Progenitor cell of endocrine pancreas (in vitro differentiated cells): Measurements from ENCODE around the gene FITM2. TPM values are rescaled to one million over a fixed set of nuclear protein-coding genes. Genes with fewer than 3 reads are reported as not detected.

Experiments
- DNase-seq: peaks from one replicate; pipeline ENCODE4 v3.0.0; 2021; ENCODE audit warnings: low spot score; ENCODE audit not compliant: unreplicated experiment
- H3K27ac Mint-ChIP-seq: 2 replicates; pipeline ENCODE4 v1.8.0; 2021; ENCODE audit warnings: mild to moderate bottlenecking, moderate library complexity, mixed read lengths
- H3K27me3 Mint-ChIP-seq: 2 replicates; pipeline ENCODE4 v1.8.0; 2021; ENCODE audit warnings: mixed read lengths
- H3K36me3 Mint-ChIP-seq: 2 replicates; pipeline ENCODE4 v1.8.0; 2022; ENCODE audit warnings: mixed read lengths; ENCODE audit not compliant: insufficient read depth
- H3K4me1 Mint-ChIP-seq: 2 replicates; pipeline ENCODE4 v1.8.0; 2021; ENCODE audit warnings: low read depth, mixed read lengths
- H3K4me3 Mint-ChIP-seq: 2 replicates; pipeline ENCODE4 v1.8.0; 2021; ENCODE audit warnings: low read depth, mild to moderate bottlenecking, moderate library complexity, mixed read lengths
- H3K9me3 Mint-ChIP-seq: 2 replicates; pipeline ENCODE4 v1.8.0; 2021; ENCODE audit warnings: low read depth, mixed read lengths
- CTCF ChIP-seq: fragments of 200-600 bp; sonication (generic); IDR thresholded peaks from one replicate; pipeline ENCODE4 v1.5.0; 2021; ENCODE audit warnings: antibody characterized with exemption, mild to moderate bottlenecking; ENCODE audit not compliant: unreplicated experiment
- total RNA-seq: library from RNA; stranded (reverse); gene quantifications from 2 replicates; pipeline ENCODE4 v1.2.1, GENCODE V29; 2021

The FITM2 gene
- total RNA-seq, 1 donor from 2014 or later = 4.3 TPM

GRCh38 chr20:44319839-44320422, 8.9 kb upstream of the FITM2 start:
- no peak overlapping the region for H3K27ac Mint-ChIP-seq
- H3K36me3 Mint-ChIP-seq = no peaks in the 10 kb centered on the region
- no peak for DNase-seq
- TF ChIP-seq CTCF = no peak
- no peaks in the 10 kb centered on the region for H3K9me3 Mint-ChIP-seq
- no peaks in the 10 kb centered on the region for H3K27me3 Mint-ChIP-seq
- no peak overlapping the region for H3K4me3 Mint-ChIP-seq
- H3K4me1 Mint-ChIP-seq = no peaks in the 10 kb centered on the region

GRCh38 chr20:44314870-44315269, 3.9 kb upstream of the FITM2 start:
- H3K4me3 Mint-ChIP-seq = no peak overlapping the region
- H3K27me3 Mint-ChIP-seq = peaks cover 3% of the 10 kb centered on the region
- no peak overlapping the region for H3K27ac Mint-ChIP-seq
- no peak for DNase-seq
- H3K9me3 Mint-ChIP-seq = no peaks in the 10 kb centered on the region
- H3K4me1 Mint-ChIP-seq = peaks cover 7% of the 10 kb centered on the region
- no peak for TF ChIP-seq CTCF
- no peaks in the 10 kb centered on the region for H3K36me3 Mint-ChIP-seq

GRCh38 chr20:44309763-44310663, 989 bp downstream of the FITM2 start:
- no peak for DNase-seq
- Mint-ChIP-seq H3K9me3 (no peaks in the 10 kb centered on the region), H3K36me3 (no peaks in the 10 kb centered on the region), H3K27ac (peak overlapping the region; percentile 19), H3K27me3 (peaks cover 3% of the 10 kb centered on the region), H3K4me1 (peaks cover 8% of the 10 kb centered on the region), H3K4me3 (peak overlapping the region; percentile 84)
- no peak for TF ChIP-seq CTCF

GRCh38 chr20:44306927-44307326, 4.1 kb downstream of the FITM2 start:
- H3K4me1 Mint-ChIP-seq = peaks cover 18% of the 10 kb centered on the region
- H3K36me3 Mint-ChIP-seq = no peaks in the 10 kb centered on the region
- no peak for TF ChIP-seq CTCF
- H3K4me3 Mint-ChIP-seq = no peak overlapping the region
- H3K27ac Mint-ChIP-seq = no peak overlapping the region
- no peak for DNase-seq
- H3K9me3 Mint-ChIP-seq = no peaks in the 10 kb centered on the region
- H3K27me3 Mint-ChIP-seq = peaks cover 3% of the 10 kb centered on the region

- peaks cover 3% of the 10 kb centered on the region for H3K36me3 Mint-ChIP-seq
- H3K9me3 Mint-ChIP-seq = peaks cover 5% of the 10 kb centered on the region
- peaks cover 12% of the 10 kb centered on the region for H3K4me1 Mint-ChIP-seq
- H3K27ac Mint-ChIP-seq = no peak overlapping the region
- no peak overlapping the region for H3K4me3 Mint-ChIP-seq
- no peak for DNase-seq
- no peaks in the 10 kb centered on the region for H3K27me3 Mint-ChIP-seq
- TF ChIP-seq CTCF = no peak
These were observed 6.6 kb downstream of the FITM2 start for GRCh38 chr20:44304383-44304782.
